Prostate gland (tissue), 2 donors: ENCODE results near the gene CEP76.

ENCODE experiments used
- CTCF ChIP-seq, 4 experiments: fragments of 200-600 bp in 2 of 4; fragments of 450-650 bp in 2 of 4; sonication (generic) in 2 of 4; IDR thresholded peaks; 1 replicate in 3 of 4; 2 replicates in 1 of 4; pipeline ENCODE4 v1.5.1; 2016 to 2019; ENCODE audit warnings: antibody characterized with exemption in 4 of 4, mild to moderate bottlenecking in 2 of 4, moderate library complexity in 2 of 4
- POLR2A ChIP-seq: fragments of 450-650 bp; IDR thresholded peaks from one replicate; pipeline ENCODE4 v1.6.1; 2016; ENCODE audit warnings: antibody characterized with exemption, mild to moderate bottlenecking

GRCh38 chr18:12625241-12625640, 77.3 kb downstream of the CEP76 start:
- TF ChIP-seq CTCF (IDR thresholded peaks at IDR 0.05) (no peak), POLR2A (no peak)
